H1 (cell line): Measurements from ENCODE around the gene XCL1. TPM values are rescaled to one million over a fixed set of nuclear protein-coding genes. Genes with fewer than 3 reads are reported as not detected.

Experiments used
- CTCF ChIA-PET: fragments of 300-600 bp; sonication (Branson Sonifier 250); formaldehyde crosslinking; loops from one replicate; lab custom pipeline; 2021; ENCODE audit not compliant: partially characterized antibody; lab: Charles Lee
- POLR2A ChIA-PET: fragments of 300-600 bp; sonication (Branson Sonifier 250); formaldehyde crosslinking; loops from one replicate; lab custom pipeline; 2021; ENCODE audit warnings: inconsistent platforms; ENCODE audit not compliant: partially characterized antibody; lab: Charles Lee
- DNase-seq, 2 experiments: peaks; one replicate each; pipeline versions ENCODE4 v3.0.0 to v3.0.0-alpha.2; 2010 to 2022; ENCODE audit warnings: low spot score in 2 of 2, low read depth in 1 of 2, mixed read lengths in 1 of 2
- FAIRE-seq: peaks from 2 replicates; lab custom pipeline; 2011; peaks lifted over from hg19 to GRCh38; lab: Jason Lieb, UNC
- H2AFZ ChIP-seq: 2 replicates; pipeline ENCODE4 v1.8.1; 2012; ENCODE audit warnings: low read length, inconsistent platforms
- H2AK5ac ChIP-seq: 2 replicates; pipeline ENCODE4 v1.6.1; 2013; ENCODE audit warnings: low read depth, low read length
- H2BK120ac ChIP-seq: replicated peaks from 2 replicates; pipeline ENCODE3; 2013; ENCODE audit warnings: low read depth, low read length, inconsistent platforms
- H2BK12ac ChIP-seq: 2 replicates; pipeline ENCODE4 v1.6.1; 2013; ENCODE audit warnings: low read depth, low read length
- H2BK15ac ChIP-seq: 2 replicates; pipeline ENCODE4 v1.6.1; 2013; ENCODE audit warnings: low read length
- H2BK20ac ChIP-seq: 2 replicates; pipeline ENCODE4 v1.6.1; 2013; ENCODE audit warnings: low read length
- H2BK5ac ChIP-seq: 2 replicates; pipeline ENCODE4 v1.6.1; 2013; ENCODE audit warnings: low read depth, low read length
- H3K14ac ChIP-seq: 2 replicates; pipeline ENCODE4 v1.6.1; 2013; ENCODE audit warnings: inconsistent platforms; ENCODE audit not compliant: insufficient read length
- H3K18ac ChIP-seq: 2 replicates; pipeline ENCODE4 v1.6.1; 2013; ENCODE audit warnings: low read length; ENCODE audit errors: extremely low read depth
- H3K23ac ChIP-seq: 2 replicates; pipeline ENCODE4 v1.6.1; 2013; ENCODE audit warnings: inconsistent platforms; ENCODE audit not compliant: insufficient read length
- H3K23me2 ChIP-seq: 2 replicates; pipeline ENCODE4 v1.6.1; 2013; ENCODE audit warnings: low read depth, low read length
- H3K27ac ChIP-seq: 2 replicates; pipeline ENCODE4 v1.6.1; 2011; ENCODE audit warnings: low read depth, low read length, inconsistent platforms
- H3K27me3 ChIP-seq, 4 experiments: replicated peaks in 1 of 4; 1 replicate in 1 of 4; 2 replicates in 3 of 4; pipeline versions ENCODE4 v1.6.1 to v1.8.1; 2011 to 2013; ENCODE audit warnings: low read length in 3 of 4, mild to moderate bottlenecking in 3 of 4, inconsistent platforms in 2 of 4, mixed read lengths in 2 of 4, moderate library complexity in 1 of 4; ENCODE audit not compliant: control insufficient read depth in 3 of 4, insufficient read depth in 3 of 4; ENCODE audit errors: extremely low read depth in 1 of 4
- H3K36me3 ChIP-seq, 4 experiments: 2 replicates each; pipeline versions ENCODE4 v1.6.1 to v1.8.1; 2011 to 2013; ENCODE audit warnings: mild to moderate bottlenecking in 4 of 4, low read length in 3 of 4, moderate library complexity in 2 of 4, control low read depth in 1 of 4, inconsistent platforms in 1 of 4; ENCODE audit not compliant: insufficient read depth in 4 of 4, control insufficient read depth in 2 of 4
- H3K4ac ChIP-seq: replicated peaks from 2 replicates; pipeline ENCODE3; 2013; ENCODE audit warnings: low read length, low read depth, mixed read lengths, inconsistent platforms; ENCODE audit not compliant: insufficient read length
- H3K4me1 ChIP-seq, 4 experiments: replicated peaks in 1 of 4; 1 replicate in 1 of 4; 2 replicates in 3 of 4; pipeline versions ENCODE4 v1.6.1 to v1.8.1; 2011 to 2013; ENCODE audit warnings: low read length in 3 of 4, inconsistent platforms in 2 of 4, mixed read lengths in 1 of 4; ENCODE audit not compliant: insufficient read depth in 4 of 4, control insufficient read depth in 3 of 4
- H3K4me2 ChIP-seq, 2 experiments: 2 replicates each; pipeline versions ENCODE4 v1.6.1 to v1.8.1; 2011 to 2013; ENCODE audit warnings: low read depth in 2 of 2, low read length in 2 of 2, control low read depth in 1 of 2, inconsistent platforms in 1 of 2, mild to moderate bottlenecking in 1 of 2; ENCODE audit not compliant: insufficient read depth in 1 of 2
- H3K4me3 ChIP-seq, 4 experiments: fragments of 200-600, 300-600 bp in 1 of 4; sonication (generic), shearing (Covaris generic), sonication (Bioruptor Twin) in 1 of 4; 2 replicates each; pipeline versions ENCODE4 v1.5.1 to v1.8.1; 2011 to 2016; ENCODE audit warnings: low read length in 4 of 4, low read depth in 3 of 4, control low read depth in 2 of 4, inconsistent platforms in 2 of 4, mild to moderate bottlenecking in 2 of 4, mixed read lengths in 1 of 4, moderate library complexity in 1 of 4; ENCODE audit not compliant: insufficient read depth in 2 of 4; ENCODE audit errors: extremely low read depth in 1 of 4
- H3K56ac ChIP-seq: replicated peaks from 2 replicates; pipeline ENCODE3; 2013; ENCODE audit warnings: low read depth, mild to moderate bottlenecking, mixed read lengths, low read length, inconsistent platforms; ENCODE audit not compliant: insufficient read length
- H3K79me1 ChIP-seq: 2 replicates; pipeline ENCODE4 v1.6.1; 2013; ENCODE audit warnings: low read depth, low read length, control low read depth
- H3K79me2 ChIP-seq, 2 experiments: 2 replicates each; pipeline versions ENCODE4 v1.6.1 to v1.8.1; 2012 to 2013; ENCODE audit warnings: low read length in 2 of 2, mild to moderate bottlenecking in 2 of 2, inconsistent platforms in 1 of 2; ENCODE audit not compliant: insufficient read depth in 2 of 2, control insufficient read depth in 1 of 2
- H3K9ac ChIP-seq, 4 experiments: replicated peaks in 1 of 4; 1 replicate in 1 of 4; 2 replicates in 3 of 4; pipeline versions ENCODE4 v1.6.1 to v1.8.1; 2011 to 2013; ENCODE audit warnings: low read depth in 3 of 4, low read length in 3 of 4, control low read depth in 2 of 4, mild to moderate bottlenecking in 2 of 4, moderate library complexity in 2 of 4, inconsistent platforms in 1 of 4; ENCODE audit errors: extremely low read depth in 1 of 4
- H3K9me3 ChIP-seq, 2 experiments: 2 replicates each; pipeline versions ENCODE4 v1.6.1 to v1.8.1; 2012 to 2013; ENCODE audit warnings: mild to moderate bottlenecking in 2 of 2, moderate library complexity in 2 of 2, control low read depth in 1 of 2, inconsistent platforms in 1 of 2, low read depth in 1 of 2, low read length in 1 of 2, mixed read lengths in 1 of 2; ENCODE audit not compliant: insufficient read depth in 2 of 2
- H4K20me1 ChIP-seq, 2 experiments: replicated peaks in 1 of 2; 2 replicates each; pipeline versions ENCODE3 to v1.8.1; 2011 to 2013; ENCODE audit warnings: inconsistent platforms in 2 of 2, low read length in 2 of 2, mild to moderate bottlenecking in 1 of 2; ENCODE audit not compliant: insufficient read depth in 2 of 2, control insufficient read depth in 1 of 2
- H4K5ac ChIP-seq: 2 replicates; pipeline ENCODE4 v1.6.1; 2013; ENCODE audit warnings: low read length, low read depth, mixed read lengths, inconsistent platforms; ENCODE audit not compliant: insufficient read length
- H4K8ac ChIP-seq: 2 replicates; pipeline ENCODE4 v1.8.0; 2013; ENCODE audit warnings: mild to moderate bottlenecking, moderate library complexity, low read length, inconsistent platforms; ENCODE audit not compliant: insufficient read depth; ENCODE audit errors: extremely low read depth
- H4K91ac ChIP-seq: replicated peaks from 2 replicates; pipeline ENCODE3; 2013; ENCODE audit warnings: low read length, mixed read lengths, inconsistent platforms; ENCODE audit not compliant: insufficient read length
- WGBS, 2 experiments: shearing (Covaris generic) in 1 of 2; methylation state at CpG; one replicate each; pipeline versions ENCODE4 v1.1.6 to v1.1.7; 2013 to 2015; ENCODE audit warnings: low lambda C conversion rate in 2 of 2, mixed read lengths in 2 of 2, inconsistent platforms in 1 of 2, low coverage in 1 of 2, missing lambda C conversion rate in 1 of 2; ENCODE audit not compliant: insufficient replicate concordance in 2 of 2, insufficient coverage in 1 of 2, insufficient read length in 1 of 2; ENCODE audit errors: extremely low coverage in 1 of 2, missing lambda C conversion rate in 1 of 2; 5-methylcytosine and 5-hydroxymethylcytosine counted together
- polyA plus RNA-seq, 7 experiments: library from polyadenylated mRNA; depleted of rRNA in 3 of 7; stranded (reverse) in 5 of 7; unstranded in 2 of 7; fragments of >200 nt in 5 of 7; fragments of 200-250 nt in 2 of 7; gene quantifications; 1 replicate in 5 of 7; 2 replicates in 1 of 7; 4 replicates in 1 of 7; pipeline versions ENCODE4 v1.2.1 to v1.2.3, GENCODE V29; 2011 to 2013; ENCODE audit warnings: missing spikeins in 2 of 7, mixed read lengths in 2 of 7
- total RNA-seq: library from RNA; stranded (reverse); fragmentation: NEBNext Ultra II Directional; extraction: Animal tissue kit (Norgen Biotek cat#: 25700); gene quantifications from 2 replicates; pipeline ENCODE4 v1.2.1, GENCODE V29; 2021

Gene XCL1
- total and polyA plus RNA-seq, 2 of the 8 experiments (the other 6 are each of a cell fraction or from before 2014, with no cell fraction given), result 0.39 to 0.63 TPM

DNA sequence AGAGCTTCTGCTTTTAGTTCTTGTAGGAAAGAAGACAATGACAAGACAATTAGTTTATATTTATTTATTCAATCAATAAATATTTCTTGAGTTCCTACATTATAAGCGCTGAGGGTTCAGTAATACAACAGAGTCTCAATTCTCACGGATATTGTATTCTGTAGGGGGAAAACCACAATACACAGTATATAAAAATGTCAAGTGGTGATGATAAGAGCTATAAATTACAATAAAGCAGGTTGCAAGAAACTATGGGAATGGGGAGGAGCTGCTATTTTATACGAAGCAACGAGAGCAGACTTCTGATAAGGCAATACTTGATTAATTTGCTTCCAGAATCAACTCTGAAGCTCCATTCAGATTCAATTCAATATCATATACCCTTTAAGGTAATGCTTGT, 10.6 kb upstream of the XCL1 start:
- Histone ChIP-seq H4K5ac (no peak overlapping the region), H3K4me2 (no peak overlapping the region), H2BK20ac (no peak overlapping the region), H3K14ac (no peak overlapping the region), H3K4ac (no peak overlapping the region), H3K9me3 (no peaks in the 10 kb centered on the region), H2AFZ (no peak overlapping the region), H2BK15ac (no peak overlapping the region), H3K9ac (no peak overlapping the region), H3K23me2 (no peaks in the 10 kb centered on the region), H3K23ac (no peak overlapping the region), H2BK12ac (no peak overlapping the region), H3K18ac (no peak overlapping the region), H4K20me1 (no peaks in the 10 kb centered on the region), H2BK5ac (no peak overlapping the region), H3K4me1 (peaks cover 0 to 2% (median 0%) of the 10 kb centered on the region in 4 experiments; a peak in 1 of 7 replicates), H3K27ac (no peak overlapping the region), H3K4me3 (no peak overlapping the region), H3K79me2 (no peaks in the 10 kb centered on the region), H4K91ac (no peak overlapping the region), H3K36me3 (no peaks in the 10 kb centered on the region), H4K8ac (no peak overlapping the region), H3K56ac (no peak overlapping the region), H3K27me3 (no peaks in the 10 kb centered on the region), H2AK5ac (no peak overlapping the region), H3K79me1 (no peaks in the 10 kb centered on the region), H2BK120ac (no peak overlapping the region)
- ChIA-PET CTCF (interaction anchor here (0.9 to 1.2 kb wide), 2 partner anchors 12 to 22 kb away, joined by 3 to 6 read pairs; partner anchors contain the start of gene XCL2), POLR2A (no interaction called here)
- 89% methylated on average over 4 of the region's 4 CpGs; no CpG with 5 or more reads in 1 of the 2 experiments for WGBS, 2 experiments
- DNase-seq, result no peak
- no peak for FAIRE-seq
